Measurements from ENCODE around the gene CENATAC.

- TF ChIP-seq, protein P1, sequence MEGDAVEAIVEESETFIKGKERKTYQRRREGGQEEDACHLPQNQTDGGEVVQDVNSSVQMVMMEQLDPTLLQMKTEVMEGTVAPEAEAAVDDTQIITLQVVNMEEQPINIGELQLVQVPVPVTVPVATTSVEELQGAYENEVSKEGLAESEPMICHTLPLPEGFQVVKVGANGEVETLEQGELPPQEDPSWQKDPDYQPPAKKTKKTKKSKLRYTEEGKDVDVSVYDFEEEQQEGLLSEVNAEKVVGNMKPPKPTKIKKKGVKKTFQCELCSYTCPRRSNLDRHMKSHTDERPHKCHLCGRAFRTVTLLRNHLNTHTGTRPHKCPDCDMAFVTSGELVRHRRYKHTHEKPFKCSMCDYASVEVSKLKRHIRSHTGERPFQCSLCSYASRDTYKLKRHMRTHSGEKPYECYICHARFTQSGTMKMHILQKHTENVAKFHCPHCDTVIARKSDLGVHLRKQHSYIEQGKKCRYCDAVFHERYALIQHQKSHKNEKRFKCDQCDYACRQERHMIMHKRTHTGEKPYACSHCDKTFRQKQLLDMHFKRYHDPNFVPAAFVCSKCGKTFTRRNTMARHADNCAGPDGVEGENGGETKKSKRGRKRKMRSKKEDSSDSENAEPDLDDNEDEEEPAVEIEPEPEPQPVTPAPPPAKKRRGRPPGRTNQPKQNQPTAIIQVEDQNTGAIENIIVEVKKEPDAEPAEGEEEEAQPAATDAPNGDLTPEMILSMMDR (IDR thresholded peaks at IDR 0.05; ENCODE audit: low read depth, low read length, poor library complexity, severe bottlenecking), result peak; percentile 97
- TF ChIP-seq EZH2phosphoT487 (IDR thresholded peaks at IDR 0.05; ENCODE audit: borderline replicate concordance, low read length), result no peak
Observed at GRCh38 chr11:118956094-118956846, 41.7 kb upstream of the CENATAC start, which contains the start of gene UPK2.

Data from DOHH2 (cell line).